HG03039 (cell line): Measurements from ENCODE around the gene DTX3.
"Not testable (repeated sequence)": the region's sequence is repeated elsewhere in the genome, so short reads cannot be mapped to it uniquely, and the experiment has no call there.

Experiments used
- ATAC-seq: cut with Tn5 transposase; IDR thresholded peaks from one replicate; pipeline ENCODE4 v1.9.1; 2021; ENCODE audit warnings: mild to moderate bottlenecking, moderate library complexity; ENCODE audit not compliant: unreplicated experiment

DTX3 gene

GRCh38 chr12:57631566-57632072 is 27.0 kb downstream of the DTX3 start:
- no peak for ATAC-seq

GRCh38 chr12:57632073-57632957 is 27.7 kb downstream of the DTX3 start:
- ATAC-seq: no peak

- no peak for ATAC-seq
Measured at GRCh38 chr12:57632958-57633840, 28.6 kb downstream of the DTX3 start, which contains the start of gene B4GALNT1. Gene B4GALNT1 (minus strand): TSS chr12:57633201. CDS start chr12:57632132, 1,069 bp downstream.

DNA sequence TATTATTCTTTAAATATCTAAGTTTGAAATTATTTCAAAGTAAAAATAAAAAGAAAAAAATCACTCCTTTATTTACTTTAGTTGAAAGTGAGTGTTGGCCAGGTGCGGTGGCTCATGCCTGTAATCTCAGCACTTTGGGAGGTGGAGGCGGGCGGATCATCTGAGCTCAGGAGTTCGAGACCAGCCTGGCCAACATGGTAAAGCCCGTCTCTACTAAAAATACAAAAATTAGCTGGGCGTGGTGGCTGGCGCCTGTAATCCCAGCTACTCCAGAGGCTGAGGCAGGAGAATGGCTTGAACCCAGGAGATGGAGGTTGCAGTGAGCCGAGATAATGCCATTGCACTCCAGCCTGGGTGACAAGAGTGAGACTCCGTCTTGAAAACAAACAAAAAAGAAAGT is 32.1 kb downstream of the DTX3 start:
- ATAC-seq: not testable (repeated sequence)

DNA sequence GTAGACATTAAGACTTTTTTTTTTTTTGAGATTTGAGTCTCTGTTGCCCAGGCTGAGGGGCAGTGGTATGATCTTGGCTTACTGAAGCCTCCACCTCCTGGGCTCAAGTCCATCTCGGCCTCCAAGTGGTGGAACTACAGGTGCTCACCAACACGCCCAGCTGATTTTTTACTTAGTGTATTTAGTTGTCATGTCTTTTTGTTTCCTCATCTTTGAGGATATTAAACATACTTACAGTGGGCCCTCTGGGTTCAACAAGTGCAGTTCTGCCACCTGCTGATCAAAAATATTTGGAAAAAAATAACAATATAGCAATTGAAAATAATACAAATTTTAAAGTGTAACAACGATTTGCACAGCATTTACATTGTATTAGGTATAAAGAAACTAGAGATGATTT is 32.7 kb downstream of the DTX3 start:
- ATAC-seq: no peak

- ATAC-seq: no peak
Measured at GRCh38 chr12:57638096-57638495, 33.5 kb downstream of the DTX3 start.

DNA sequence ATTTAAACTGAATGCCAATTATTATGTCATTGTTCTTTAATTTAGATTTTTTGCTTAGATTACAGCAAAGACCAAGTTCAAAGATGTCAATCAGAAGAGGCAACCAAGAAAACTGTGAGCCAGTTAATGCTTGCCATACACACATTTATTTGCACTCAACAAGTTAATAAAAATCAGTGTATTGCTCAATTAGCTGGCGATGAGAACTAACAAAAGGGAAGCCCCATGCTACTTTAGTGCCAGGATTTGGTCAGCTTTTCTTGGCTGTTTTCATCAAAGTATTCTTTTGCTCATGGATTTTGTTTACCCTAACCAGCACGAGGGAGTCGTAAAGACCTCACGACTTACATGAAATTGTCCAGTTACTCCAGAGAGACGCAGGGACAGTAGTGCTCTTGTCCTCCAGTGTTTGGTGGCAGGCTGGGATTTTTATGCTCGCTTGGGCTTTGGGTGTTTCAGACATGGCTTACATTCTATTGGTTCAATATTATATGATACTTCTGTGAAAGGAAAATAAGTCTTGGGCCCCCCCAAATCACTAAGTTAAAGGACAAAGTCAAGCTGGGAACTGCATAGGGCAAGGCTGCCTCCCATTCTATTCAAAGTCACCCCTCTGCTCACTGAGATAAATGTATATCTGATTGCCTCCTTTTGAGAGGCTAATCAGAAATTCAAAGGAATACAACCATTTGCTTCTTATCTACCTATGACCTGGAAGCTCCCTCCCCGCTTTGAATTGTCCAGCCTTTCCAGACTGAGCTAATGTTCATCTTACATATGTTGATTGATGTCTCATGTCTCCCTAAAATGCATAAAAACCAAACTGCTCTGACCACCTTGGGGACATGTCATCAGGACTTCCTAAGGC is 35.8 kb downstream of the DTX3 start:
- no peak for ATAC-seq

GRCh38 chr12:57641699-57642442 is 37.2 kb downstream of the DTX3 start:
- ATAC-seq: no peak

- not testable (repeated sequence) for ATAC-seq
Measured at GRCh38 chr12:57645990-57646658, 41.5 kb downstream of the DTX3 start.

GRCh38 chr12:57646659-57647049 is 42.0 kb downstream of the DTX3 start:
- not testable (repeated sequence) for ATAC-seq

DNA sequence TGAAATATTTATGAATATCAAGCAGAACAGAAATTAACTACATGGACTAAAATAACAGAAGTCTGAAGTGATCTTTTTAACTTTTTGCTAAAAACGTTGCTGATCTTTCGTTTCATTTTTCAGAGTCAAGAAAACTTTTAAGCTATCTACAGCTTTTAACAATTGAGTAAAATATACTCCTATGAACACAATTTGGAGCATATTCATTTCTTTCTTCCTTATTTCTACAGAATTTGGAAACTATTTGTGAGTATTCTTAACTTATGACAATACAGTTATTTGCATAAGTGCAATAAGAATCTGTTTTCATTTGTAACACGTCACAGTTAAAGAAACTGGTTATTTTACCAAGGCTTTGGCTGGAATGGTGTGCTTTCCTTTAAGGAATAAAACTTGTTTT is 49.4 kb downstream of the DTX3 start:
- ATAC-seq: no peak

DNA sequence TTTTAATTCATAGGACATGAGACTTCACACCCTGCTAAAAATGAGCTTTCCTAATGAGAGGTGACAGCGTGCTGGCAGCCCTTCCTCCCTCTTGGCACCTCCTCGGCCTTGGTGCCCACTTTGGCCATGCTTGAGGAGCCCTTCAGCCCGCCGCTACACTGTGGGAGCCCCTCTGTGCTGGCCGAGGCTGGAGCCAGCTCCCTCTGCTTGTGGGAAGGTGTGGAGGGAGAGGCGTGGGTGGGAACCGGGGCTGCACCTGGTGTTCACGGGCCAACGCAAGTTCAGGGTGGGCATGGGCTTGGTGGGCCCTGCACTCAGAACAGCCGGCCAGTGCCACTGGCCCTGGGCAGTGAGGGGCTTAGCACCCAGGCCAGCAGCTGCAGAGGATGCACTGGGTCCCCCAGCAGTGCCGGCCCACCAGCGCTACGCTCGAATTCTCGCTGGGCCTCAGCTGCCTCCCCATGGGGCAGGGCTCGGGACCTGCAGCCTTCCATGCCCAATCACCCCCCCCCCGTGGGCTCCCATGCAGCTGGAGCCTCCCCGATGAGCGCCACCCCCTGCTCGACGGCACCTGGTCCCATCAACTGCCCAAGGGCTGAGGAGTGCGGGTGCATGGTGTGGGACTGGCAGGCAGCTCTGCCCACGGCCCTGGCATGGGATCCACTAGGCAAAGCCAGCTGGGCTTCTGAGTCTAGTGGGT is 51.1 kb downstream of the DTX3 start:
- no peak for ATAC-seq

DNA sequence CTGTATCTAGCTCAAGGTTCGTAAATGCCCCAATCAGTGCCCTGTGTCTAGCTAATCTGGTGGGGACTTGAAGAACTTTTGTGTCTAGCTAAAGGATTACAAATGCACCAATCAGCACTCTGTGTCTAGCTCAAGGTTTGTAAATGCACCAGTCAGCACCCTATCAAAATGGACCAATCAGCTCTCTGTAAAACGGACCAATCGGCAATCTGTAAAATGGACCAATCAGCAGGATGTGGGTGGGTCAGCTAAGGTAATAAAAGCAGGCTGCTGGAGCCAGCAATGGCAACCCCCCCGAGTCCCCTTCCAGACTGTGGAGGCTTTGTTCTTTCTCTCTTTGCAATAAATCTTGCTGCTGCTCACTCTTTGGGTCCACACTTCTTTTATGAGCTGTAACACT is 51.8 kb downstream of the DTX3 start:
- ATAC-seq: not testable (repeated sequence)

DNA sequence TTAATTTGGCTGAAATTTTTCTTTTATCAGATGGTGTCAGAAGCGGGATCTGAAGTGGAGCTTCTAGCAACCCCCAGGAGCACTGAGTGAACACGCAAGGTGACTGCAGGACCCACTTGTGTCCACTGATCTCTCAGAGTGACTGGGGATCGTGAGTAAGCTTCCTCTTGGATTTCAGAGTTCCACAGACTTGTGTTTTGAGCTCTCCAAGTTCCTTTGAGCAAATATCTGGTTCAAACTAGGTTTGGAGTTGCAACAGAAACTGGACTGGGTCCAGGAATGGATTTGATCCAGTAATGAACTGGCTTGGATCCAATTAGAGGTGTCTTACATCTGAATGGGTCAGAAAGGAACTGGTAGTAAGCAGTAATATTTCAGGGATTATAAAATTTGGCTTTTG is 53.1 kb downstream of the DTX3 start:
- no peak for ATAC-seq

DNA sequence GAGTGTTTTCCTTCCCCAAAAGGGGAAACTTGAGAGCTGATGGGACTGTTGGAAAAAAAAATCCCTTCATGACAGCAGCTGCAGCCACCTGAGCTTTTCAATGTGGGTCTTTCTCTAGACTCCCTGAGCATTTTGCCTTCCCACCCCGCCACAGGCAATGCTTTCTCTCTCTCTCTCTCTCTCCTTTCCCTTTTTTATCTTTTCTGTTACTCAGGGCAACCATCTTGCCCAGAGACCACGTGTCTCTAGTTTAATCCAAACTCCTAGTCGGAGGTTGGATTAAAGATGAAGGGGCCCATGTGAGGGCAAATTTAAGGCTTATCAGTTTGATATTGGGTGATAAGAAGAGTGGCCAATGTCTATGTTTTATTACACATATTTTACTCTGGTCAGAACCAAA is 54.3 kb downstream of the DTX3 start:
- no peak for ATAC-seq
